Activated CD4-positive, alpha-beta T cell treated with anti-CD3 and anti-CD28 coated beads for 36 hours (primary cell): Measurements from ENCODE around the gene AGBL2. TPM values are rescaled to one million over a fixed set of nuclear protein-coding genes. Genes with fewer than 3 reads are reported as not detected.
"Not testable (repeated sequence)": the region's sequence is repeated elsewhere in the genome, so short reads cannot be mapped to it uniquely, and the experiment has no call there.

Source experiments
- ATAC-seq: fragments of 200-7000 bp; cut with Tn5 transposase; one replicate; pipeline ENCODE4 v1.10.0; 2021; ENCODE audit warnings: mild to moderate bottlenecking, moderate library complexity
- CTCF ChIA-PET: fragments of 350-600 bp; sonication (Branson Sonifier 250); formaldehyde crosslinking; loops from one replicate; lab custom pipeline; 2021; ENCODE audit warnings: antibody characterized with exemption; lab: Charles Lee
- POLR2A ChIA-PET: fragments of 350-600 bp; sonication (Branson Sonifier 250); formaldehyde crosslinking; loops from one replicate; lab custom pipeline; 2021; ENCODE audit warnings: antibody characterized with exemption, inconsistent platforms; lab: Charles Lee
- DNase-seq: peaks from one replicate; pipeline ENCODE4 v3.0.0-alpha.2; 2020
- H3K27ac Mint-ChIP-seq: one replicate; pipeline ENCODE4 v1.8.0; 2021; ENCODE audit warnings: mixed read lengths
- H3K27me3 Mint-ChIP-seq: one replicate; pipeline ENCODE4 v1.8.0; 2021; ENCODE audit warnings: mixed read lengths
- H3K36me3 Mint-ChIP-seq: one replicate; pipeline ENCODE4 v1.8.0; 2021; ENCODE audit warnings: low read depth, mixed read lengths
- H3K4me1 Mint-ChIP-seq: one replicate; pipeline ENCODE4 v1.8.0; 2021; ENCODE audit warnings: mixed read lengths
- H3K4me3 Mint-ChIP-seq: one replicate; pipeline ENCODE4 v1.8.0; 2021; ENCODE audit warnings: mild to moderate bottlenecking, moderate library complexity, mixed read lengths
- H3K9me3 Mint-ChIP-seq: one replicate; pipeline ENCODE4 v1.8.0; 2021; ENCODE audit warnings: low read depth, mixed read lengths
- intact Hi-C, 2 experiments: fragments of 100-400 bp; cut with DNase I in 1 of 2; cut with micrococcal nuclease in 1 of 2; formaldehyde crosslinking; loops; one replicate each; pipeline versions ENCODE4 v1.14.2 to v1.15.1; 2022 to 2024; cut with DNase I, micrococcal nuclease
- total RNA-seq, 2 experiments: library from RNA; stranded (reverse); gene quantifications; one replicate each; pipeline ENCODE4 v1.2.3, GENCODE V29; 2021

Gene AGBL2
- total RNA-seq, 2 experiments from 2014 or later: 3.5 to 5.6 TPM

- ATAC-seq: no peak
- Mint-ChIP-seq H3K9me3 (no peaks in the 10 kb centered on the region), H3K27me3 (no peaks in the 10 kb centered on the region), H3K4me1 (no peaks in the 10 kb centered on the region), H3K27ac (no peak overlapping the region), H3K36me3 (no peaks in the 10 kb centered on the region), H3K4me3 (no peak overlapping the region)
- CTCF ChIA-PET: interaction anchor here (0.6 kb wide), 2 partner anchors 10 to 140 kb away, joined by 3 to 5 read pairs; no protein-coding TSS in a partner anchor
- intact Hi-C loops: no loop called here
- no peak for DNase-seq
- POLR2A ChIA-PET: interaction anchor here (0.7 kb wide), 1 partner anchor 8 kb away, joined by 3 read pairs; no protein-coding TSS in a partner anchor
These were observed 25.7 kb downstream of the AGBL2 start for GRCh38 chr11:47689480-47689879.

- Mint-ChIP-seq H3K27ac (no peak overlapping the region), H3K27me3 (no peaks in the 10 kb centered on the region)
- POLR2A ChIA-PET: interaction anchor here (0.7 kb wide), 1 partner anchor 9 kb away, joined by 3 read pairs; no protein-coding TSS in a partner anchor
These were observed 26.2 kb downstream of the AGBL2 start for GRCh38 chr11:47688991-47689390.

GRCh38 chr11:47688111-47688510, 27.1 kb downstream of the AGBL2 start:
- H3K4me1 Mint-ChIP-seq: no peaks in the 10 kb centered on the region
- DNase-seq (no peak), ATAC-seq (no peak)
- intact Hi-C loops: no loop called here
- no peak overlapping the region for H3K27ac Mint-ChIP-seq
- no peak overlapping the region for H3K4me3 Mint-ChIP-seq
- POLR2A ChIA-PET: no interaction called here
- CTCF ChIA-PET: no interaction called here
- no peaks in the 10 kb centered on the region for H3K9me3 Mint-ChIP-seq
- no peaks in the 10 kb centered on the region for H3K36me3 Mint-ChIP-seq
- no peaks in the 10 kb centered on the region for H3K27me3 Mint-ChIP-seq

More at GRCh38 chr11:47688991-47689390, 26.2 kb downstream of the AGBL2 start:
- intact Hi-C loops: no loop called here
- no peak for ATAC-seq
- H3K9me3 Mint-ChIP-seq: no peaks in the 10 kb centered on the region
- H3K4me3 Mint-ChIP-seq: no peak overlapping the region
- no peaks in the 10 kb centered on the region for H3K4me1 Mint-ChIP-seq
- no peaks in the 10 kb centered on the region for H3K36me3 Mint-ChIP-seq
- DNase-seq: no peak
- CTCF ChIA-PET: interaction anchor here (0.6 kb wide), 2 partner anchors 10 to 140 kb away, joined by 3 to 5 read pairs; no protein-coding TSS in a partner anchor

GRCh38 chr11:47686704-47687103, 28.5 kb downstream of the AGBL2 start:
- H3K27me3 Mint-ChIP-seq, H3K4me3 Mint-ChIP-seq, H3K36me3 Mint-ChIP-seq, ATAC-seq, H3K27ac Mint-ChIP-seq, H3K4me1 Mint-ChIP-seq, POLR2A ChIA-PET, H3K9me3 Mint-ChIP-seq, DNase-seq, CTCF ChIA-PET, intact Hi-C loops: not testable (repeated sequence)

GRCh38 chr11:47686151-47686550, 29.0 kb downstream of the AGBL2 start:
- Mint-ChIP-seq H3K4me3 (no peak overlapping the region), H3K27me3 (no peaks in the 10 kb centered on the region), H3K4me1 (no peaks in the 10 kb centered on the region), H3K9me3 (no peaks in the 10 kb centered on the region), H3K36me3 (no peaks in the 10 kb centered on the region), H3K27ac (no peak overlapping the region)
- CTCF ChIA-PET: no interaction called here
- ATAC-seq (no peak), DNase-seq (no peak)
- POLR2A ChIA-PET: no interaction called here
- intact Hi-C loops: no loop called here

- ChIA-PET CTCF (interaction anchor here (0.6 kb wide), 1 partner anchor 301 kb away, joined by 3 read pairs; no protein-coding TSS in a partner anchor), POLR2A (no interaction called here)
- no peak overlapping the region for H3K27ac Mint-ChIP-seq
- DNase-seq (no peak), ATAC-seq (no peak)
- H3K4me3 Mint-ChIP-seq: no peak overlapping the region
- H3K27me3 Mint-ChIP-seq: no peaks in the 10 kb centered on the region
- intact Hi-C loops: no loop called here
- no peaks in the 10 kb centered on the region for H3K36me3 Mint-ChIP-seq
- no peaks in the 10 kb centered on the region for H3K4me1 Mint-ChIP-seq
- no peaks in the 10 kb centered on the region for H3K9me3 Mint-ChIP-seq
These were observed 39.3 kb downstream of the AGBL2 start for GRCh38 chr11:47675851-47676250.

GRCh38 chr11:47672283-47672730, 42.9 kb downstream of the AGBL2 start:
- DNase-seq: no peak

GRCh38 chr11:47669856-47670255, 45.3 kb downstream of the AGBL2 start:
- H3K4me3 Mint-ChIP-seq: no peak overlapping the region
- ATAC-seq (no peak), DNase-seq (no peak)
- peaks cover 9% of the 10 kb centered on the region for H3K4me1 Mint-ChIP-seq
- H3K9me3 Mint-ChIP-seq: no peaks in the 10 kb centered on the region
- ChIA-PET POLR2A (no interaction called here), CTCF (no interaction called here)
- H3K27ac Mint-ChIP-seq: no peak overlapping the region
- intact Hi-C loops: no loop called here
- no peaks in the 10 kb centered on the region for H3K27me3 Mint-ChIP-seq
- no peaks in the 10 kb centered on the region for H3K36me3 Mint-ChIP-seq

More at GRCh38 chr11:47672283-47672730, 42.9 kb downstream of the AGBL2 start:
- H3K4me1 Mint-ChIP-seq: peaks cover 4% of the 10 kb centered on the region
- ATAC-seq: no peak
- CTCF ChIA-PET: interaction anchor here (0.6 kb wide), 1 partner anchor 206 kb away, joined by 3 read pairs; no protein-coding TSS in a partner anchor
- H3K27me3 Mint-ChIP-seq: no peaks in the 10 kb centered on the region
- H3K4me3 Mint-ChIP-seq: no peak overlapping the region
- intact Hi-C loops: no loop called here
- no peaks in the 10 kb centered on the region for H3K36me3 Mint-ChIP-seq
- POLR2A ChIA-PET: no interaction called here
- H3K27ac Mint-ChIP-seq: no peak overlapping the region
- H3K9me3 Mint-ChIP-seq: no peaks in the 10 kb centered on the region

- ATAC-seq: no peak
- Mint-ChIP-seq H3K9me3 (no peaks in the 10 kb centered on the region), H3K36me3 (no peaks in the 10 kb centered on the region), H3K4me1 (peaks cover 17% of the 10 kb centered on the region), H3K27me3 (no peaks in the 10 kb centered on the region), H3K27ac (no peak overlapping the region), H3K4me3 (no peak overlapping the region)
- ChIA-PET CTCF (no interaction called here), POLR2A (no interaction called here)
- intact Hi-C loops: no loop called here
- DNase-seq: no peak
These were observed 46.5 kb downstream of the AGBL2 start for GRCh38 chr11:47668665-47669064.

GRCh38 chr11:47667555-47667954, 47.6 kb downstream of the AGBL2 start:
- no peak overlapping the region for H3K27ac Mint-ChIP-seq
- H3K4me3 Mint-ChIP-seq: no peak overlapping the region
- no peaks in the 10 kb centered on the region for H3K9me3 Mint-ChIP-seq
- ChIA-PET CTCF (no interaction called here), POLR2A (no interaction called here)
- H3K36me3 Mint-ChIP-seq: no peaks in the 10 kb centered on the region
- intact Hi-C loops: no loop called here
- peak; percentile 17 for DNase-seq
- H3K4me1 Mint-ChIP-seq: peaks cover 27% of the 10 kb centered on the region
- no peaks in the 10 kb centered on the region for H3K27me3 Mint-ChIP-seq
- ATAC-seq: no peak

GRCh38 chr11:47667135-47667534, 48.0 kb downstream of the AGBL2 start:
- no peak overlapping the region for H3K27ac Mint-ChIP-seq
- H3K9me3 Mint-ChIP-seq: no peaks in the 10 kb centered on the region
- no peak overlapping the region for H3K4me3 Mint-ChIP-seq
- no peaks in the 10 kb centered on the region for H3K36me3 Mint-ChIP-seq
- intact Hi-C loops: no loop called here
- ChIA-PET POLR2A (no interaction called here), CTCF (no interaction called here)
- ATAC-seq: no peak
- DNase-seq: no peak
- H3K27me3 Mint-ChIP-seq: no peaks in the 10 kb centered on the region
- peaks cover 27% of the 10 kb centered on the region for H3K4me1 Mint-ChIP-seq

GRCh38 chr11:47664936-47665335, 50.2 kb downstream of the AGBL2 start:
- H3K27ac Mint-ChIP-seq, H3K27me3 Mint-ChIP-seq, H3K9me3 Mint-ChIP-seq, POLR2A ChIA-PET, H3K4me3 Mint-ChIP-seq, H3K36me3 Mint-ChIP-seq: not testable (repeated sequence)
- DNase-seq (peak; percentile 60), ATAC-seq (peak; percentile 57)
- intact Hi-C loops: loop anchor here in 1 of 2 experiments (5.0 kb wide), 1 partner anchor 448 kb away; no protein-coding TSS in a partner anchor
- CTCF ChIA-PET: interaction anchor here (0.6 kb wide), 2 partner anchors 186 to 444 kb away, joined by 3 to 4 read pairs; no protein-coding TSS in a partner anchor
- H3K4me1 Mint-ChIP-seq: peaks cover 27% of the 10 kb centered on the region
